ENCODE measurements around the gene TUBA3D.
"Not testable (repeated sequence)": the region's sequence is repeated elsewhere in the genome, so short reads cannot be mapped to it uniquely, and the experiment has no call there.

TUBA3D gene

DNA sequence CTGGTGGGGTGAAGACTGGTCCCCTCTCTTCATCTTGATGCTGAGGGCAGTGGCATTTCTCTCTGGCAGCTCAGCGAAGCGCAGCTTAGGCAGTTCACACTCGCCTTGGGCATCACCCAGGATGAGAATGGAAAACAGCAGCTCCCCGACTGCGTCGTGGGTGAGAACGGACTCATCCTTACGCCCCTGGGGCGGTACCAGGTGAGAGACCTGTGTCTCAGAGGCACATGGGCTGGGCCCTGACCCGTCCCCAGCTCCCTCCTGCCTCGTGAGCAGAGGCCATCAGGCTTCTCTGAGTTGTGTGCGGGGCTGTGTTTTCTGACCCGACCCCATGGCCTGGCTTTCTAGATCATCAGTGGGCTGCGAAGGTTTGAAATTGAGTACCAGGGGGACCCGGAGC lies 43.5 kb downstream of the TUBA3D start:
- peaks cover 5% of the 10 kb centered on the region; the same call in 1 of the 2 replicates for H3K36me3 ChIP-seq (ENCODE audit: insufficient read depth, low read length)
- no peak for DNase-seq (ENCODE audit: low read depth, low spot score)
- H3K9ac ChIP-seq (ENCODE audit: insufficient read length) = no peak overlapping the region
- H3K4me3 ChIP-seq = no peak overlapping the region
- H3K27ac ChIP-seq = no peak overlapping the region
- H3K9me3 ChIP-seq (ENCODE audit: low read depth, low read length) = no peaks in the 10 kb centered on the region
- no peak for TF ChIP-seq POLR2AphosphoS5 (IDR thresholded peaks at IDR 0.05; ENCODE audit: borderline replicate concordance, low read depth, low read length)
- no peak for TF ChIP-seq EZH2 (IDR thresholded peaks at IDR 0.05)
- TF ChIP-seq FOXP2 (optimal IDR thresholded peaks at IDR 0.05; ENCODE audit: control extremely low read depth, extremely low read length, insufficient read depth) = no peak

DNA sequence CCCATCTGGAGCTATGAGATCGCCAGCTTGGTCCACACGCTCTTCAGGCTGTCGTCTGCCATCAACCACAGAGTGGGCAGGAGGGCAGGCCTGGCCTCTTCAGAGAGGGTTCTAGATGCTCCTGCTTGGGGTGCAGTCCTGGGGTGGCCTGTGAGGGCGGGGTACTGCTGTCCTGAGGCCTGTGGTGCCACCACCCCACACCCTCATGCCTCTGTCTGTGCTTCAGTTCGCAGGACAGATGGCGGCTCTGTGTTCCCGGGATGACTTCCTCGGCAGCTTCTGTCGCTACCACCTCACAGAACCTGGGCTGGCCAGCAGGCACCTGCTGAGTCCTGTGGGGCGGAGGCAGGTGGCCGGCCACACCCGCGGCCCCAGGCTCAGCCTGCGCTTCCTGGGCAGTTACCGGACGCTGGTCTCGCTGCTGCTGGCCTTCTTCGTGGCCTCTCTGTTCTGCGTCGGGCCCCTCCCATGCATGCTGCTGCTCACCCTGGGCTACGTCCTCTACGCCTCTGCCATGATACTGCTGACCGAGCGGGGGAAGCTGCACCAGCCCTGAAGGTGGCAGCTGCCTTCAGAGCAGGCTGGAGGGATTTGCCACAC lies 44.1 kb downstream of the TUBA3D start:
- not testable (repeated sequence) for H3K4me3 ChIP-seq; H3K27ac ChIP-seq; H3K9ac ChIP-seq (ENCODE audit: insufficient read length); H3K9me3 ChIP-seq (ENCODE audit: low read depth, low read length); H3K36me3 ChIP-seq (ENCODE audit: insufficient read depth, low read length); DNase-seq (ENCODE audit: low read depth, low spot score)

DNA sequence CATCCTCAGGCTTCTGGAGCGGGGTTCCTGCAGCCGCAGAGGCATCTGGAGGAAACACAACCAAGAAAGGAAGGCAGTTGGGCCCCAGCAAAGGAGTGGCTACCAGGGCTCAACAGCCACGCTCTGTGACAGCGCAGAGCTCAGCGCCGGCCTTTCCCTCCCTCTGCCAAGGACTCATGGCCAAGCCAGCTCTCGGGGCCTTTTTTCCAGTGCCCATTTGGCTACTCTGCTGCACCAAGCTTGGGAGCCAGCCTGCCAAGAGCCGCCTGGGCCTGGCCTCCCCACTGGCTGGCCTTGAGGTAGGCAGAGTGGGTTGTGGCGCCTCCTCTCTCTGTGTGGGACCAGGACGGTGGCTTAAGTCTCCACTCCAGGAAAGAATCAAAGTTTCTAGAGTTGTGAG lies 44.6 kb downstream of the TUBA3D start:
- H3K4me3 ChIP-seq = no peak overlapping the region
- no peaks in the 10 kb centered on the region for H3K9me3 ChIP-seq (ENCODE audit: low read depth, low read length)
- H3K27ac ChIP-seq = no peak overlapping the region
- DNase-seq (ENCODE audit: low read depth, low spot score) = no peak
- TF ChIP-seq EZH2 (IDR thresholded peaks at IDR 0.05) (no peak), POLR2AphosphoS5 (IDR thresholded peaks at IDR 0.05; ENCODE audit: borderline replicate concordance, low read depth, low read length) (no peak), FOXP2 (optimal IDR thresholded peaks at IDR 0.05; ENCODE audit: control extremely low read depth, extremely low read length, insufficient read depth) (no peak)
- no peak overlapping the region for H3K9ac ChIP-seq (ENCODE audit: insufficient read length)
- peaks cover 5% of the 10 kb centered on the region; the same call in 1 of the 2 replicates for H3K36me3 ChIP-seq (ENCODE audit: insufficient read depth, low read length)

DNA sequence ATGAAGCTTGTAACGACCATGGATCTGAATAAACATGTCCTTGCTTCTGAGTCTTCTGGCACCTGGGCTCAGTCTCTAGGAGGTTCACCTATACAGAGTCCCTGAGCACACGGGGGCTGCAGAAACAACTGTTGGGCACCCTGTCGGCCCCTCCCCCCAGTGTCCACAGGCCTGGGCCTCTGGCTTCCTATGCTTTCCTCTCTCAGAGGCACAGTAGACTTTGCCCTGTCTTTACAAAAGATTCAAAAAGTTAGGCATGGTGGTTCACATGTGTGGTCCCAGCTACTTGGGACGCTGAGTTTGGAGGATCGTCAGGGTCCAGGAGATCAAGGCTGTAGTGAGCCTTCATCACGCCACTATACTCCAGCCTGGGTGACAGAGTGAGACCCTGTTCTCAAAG lies 45.6 kb downstream of the TUBA3D start:
- H3K36me3 ChIP-seq (ENCODE audit: insufficient read depth, low read length); H3K4me3 ChIP-seq; H3K27ac ChIP-seq; H3K9me3 ChIP-seq (ENCODE audit: low read depth, low read length); H3K9ac ChIP-seq (ENCODE audit: insufficient read length); DNase-seq (ENCODE audit: low read depth, low spot score): not testable (repeated sequence)

DNA sequence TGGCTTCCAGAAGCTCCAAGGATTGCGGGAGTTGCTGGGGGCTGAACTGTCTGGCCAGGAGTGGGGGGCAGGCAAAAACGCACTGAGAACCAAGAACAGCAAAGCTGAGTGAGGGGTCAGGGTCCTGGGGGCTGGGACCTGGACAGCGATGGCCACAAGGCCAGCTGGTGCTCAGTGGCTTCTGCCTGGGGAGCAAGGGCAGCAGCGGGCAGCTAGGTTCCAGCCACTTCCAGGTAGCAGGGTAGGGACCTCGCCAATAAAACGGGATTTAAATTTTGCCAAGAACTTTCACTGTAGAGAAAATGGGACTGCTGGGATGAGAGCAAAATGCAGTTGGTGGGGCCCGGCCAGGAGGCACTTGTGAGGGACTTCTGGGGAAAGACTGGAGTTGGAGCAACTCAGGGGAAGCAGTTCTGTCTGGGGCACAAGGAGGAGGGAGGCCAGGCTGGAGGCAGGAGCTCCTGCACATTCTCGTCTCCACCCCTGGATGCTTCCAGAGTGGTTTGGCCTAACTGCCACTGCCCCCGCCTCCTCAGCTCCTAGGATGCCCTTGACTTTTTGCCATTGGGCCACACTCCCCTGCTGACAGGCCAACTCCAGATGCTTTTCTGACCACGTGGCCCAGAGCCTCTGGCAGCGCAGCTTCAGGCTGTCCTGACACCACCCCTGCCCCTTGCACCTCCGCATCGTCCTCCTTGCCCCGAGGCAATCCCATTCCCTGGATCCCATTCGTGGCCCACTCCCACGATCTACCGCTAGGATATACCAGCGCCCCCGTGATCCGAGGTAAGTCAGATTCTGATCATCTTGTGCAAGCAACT lies 46.3 kb downstream of the TUBA3D start:
- H3K4me3 ChIP-seq = no peak overlapping the region
- H3K36me3 ChIP-seq (ENCODE audit: insufficient read depth, low read length) = peaks cover 5% of the 10 kb centered on the region; the same call in 1 of the 2 replicates
- TF ChIP-seq FOXP2 (optimal IDR thresholded peaks at IDR 0.05; ENCODE audit: control extremely low read depth, extremely low read length, insufficient read depth) = no peak
- TF ChIP-seq POLR2AphosphoS5 (IDR thresholded peaks at IDR 0.05; ENCODE audit: borderline replicate concordance, low read depth, low read length) = no peak
- no peak for TF ChIP-seq EZH2 (IDR thresholded peaks at IDR 0.05)
- H3K9ac ChIP-seq (ENCODE audit: insufficient read length) = no peak overlapping the region
- H3K9me3 ChIP-seq (ENCODE audit: low read depth, low read length) = no peaks in the 10 kb centered on the region
- H3K27ac ChIP-seq = no peak overlapping the region
- DNase-seq (ENCODE audit: low read depth, low spot score) = no peak

DNA sequence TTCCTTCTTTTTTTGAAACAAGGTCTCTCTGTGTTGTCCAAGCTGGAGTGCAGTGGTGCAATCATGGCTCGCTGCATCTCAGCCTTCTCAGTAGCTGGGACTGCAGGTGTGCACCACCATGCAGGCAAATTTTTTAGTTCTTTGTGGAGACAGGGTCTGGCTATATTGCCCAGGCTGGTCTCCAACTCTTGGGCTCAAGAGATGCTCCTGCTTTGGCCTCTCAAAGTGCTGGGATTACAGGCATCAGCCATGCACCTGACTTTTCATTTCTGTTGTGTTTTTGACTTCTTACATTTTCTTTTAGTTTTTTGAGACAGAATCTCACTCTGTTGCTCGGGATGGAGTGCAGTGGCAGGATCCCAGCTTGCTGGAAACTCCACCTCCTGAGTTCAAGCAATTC lies 49.3 kb downstream of the TUBA3D start:
- H3K4me3 ChIP-seq; H3K9ac ChIP-seq (ENCODE audit: insufficient read length); H3K36me3 ChIP-seq (ENCODE audit: insufficient read depth, low read length); H3K9me3 ChIP-seq (ENCODE audit: low read depth, low read length); H3K27ac ChIP-seq; DNase-seq (ENCODE audit: low read depth, low spot score): not testable (repeated sequence)

DNA sequence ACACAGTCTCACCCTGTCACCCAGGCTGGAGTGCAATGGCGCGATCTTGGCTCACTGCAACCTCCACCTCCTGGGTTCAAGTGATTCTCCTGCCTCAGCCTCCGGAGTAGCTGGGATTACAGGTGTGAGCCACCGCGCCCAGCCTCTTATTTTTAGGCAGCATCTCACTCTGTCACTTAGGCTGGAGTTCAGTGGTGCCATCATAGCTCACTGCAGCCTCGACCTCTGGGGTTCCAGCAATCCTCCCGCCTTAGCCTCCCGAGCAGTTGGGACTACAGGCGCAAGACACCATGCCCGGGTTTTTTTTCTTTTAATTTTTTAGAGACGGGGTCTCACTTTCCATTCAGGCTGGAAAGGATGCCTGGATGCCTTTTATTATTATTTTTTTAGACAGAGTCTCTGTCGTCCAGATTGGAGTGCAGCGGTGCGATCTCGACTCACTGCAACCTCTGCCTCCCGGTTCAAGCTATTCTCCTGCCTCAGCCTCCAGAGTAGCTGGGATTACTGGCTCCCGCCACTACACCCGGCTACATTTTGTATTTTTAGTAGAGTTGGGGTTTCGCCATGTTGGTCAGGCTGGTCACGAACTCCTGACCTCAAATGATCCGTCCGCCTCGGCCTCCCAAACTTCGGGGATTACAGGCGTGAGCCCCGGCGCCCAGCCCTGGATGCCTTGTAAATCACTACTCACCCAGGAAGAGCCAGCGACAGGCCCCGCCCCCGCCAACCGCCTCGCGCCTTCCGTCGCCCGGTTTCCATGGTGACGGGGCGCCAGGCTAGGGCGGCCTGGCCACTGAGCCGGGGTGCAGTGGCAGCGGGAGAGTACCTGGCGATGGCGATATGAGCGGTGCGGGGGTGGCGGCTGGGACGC lies 51.4 kb downstream of the TUBA3D start, which contains the start of gene CCDC74A:
TSS of gene CCDC74A (plus strand) at position 758 of the 871 bp plus-strand sequence. CDS start at position 841, 83 bp downstream.
- H3K9me3 ChIP-seq (ENCODE audit: low read depth, low read length); DNase-seq (ENCODE audit: low read depth, low spot score); H3K9ac ChIP-seq (ENCODE audit: insufficient read length); H3K36me3 ChIP-seq (ENCODE audit: insufficient read depth, low read length); H3K27ac ChIP-seq: not testable (repeated sequence)
- H3K4me3 ChIP-seq = peak within 1 kb of the TSS; percentile 72

DNA sequence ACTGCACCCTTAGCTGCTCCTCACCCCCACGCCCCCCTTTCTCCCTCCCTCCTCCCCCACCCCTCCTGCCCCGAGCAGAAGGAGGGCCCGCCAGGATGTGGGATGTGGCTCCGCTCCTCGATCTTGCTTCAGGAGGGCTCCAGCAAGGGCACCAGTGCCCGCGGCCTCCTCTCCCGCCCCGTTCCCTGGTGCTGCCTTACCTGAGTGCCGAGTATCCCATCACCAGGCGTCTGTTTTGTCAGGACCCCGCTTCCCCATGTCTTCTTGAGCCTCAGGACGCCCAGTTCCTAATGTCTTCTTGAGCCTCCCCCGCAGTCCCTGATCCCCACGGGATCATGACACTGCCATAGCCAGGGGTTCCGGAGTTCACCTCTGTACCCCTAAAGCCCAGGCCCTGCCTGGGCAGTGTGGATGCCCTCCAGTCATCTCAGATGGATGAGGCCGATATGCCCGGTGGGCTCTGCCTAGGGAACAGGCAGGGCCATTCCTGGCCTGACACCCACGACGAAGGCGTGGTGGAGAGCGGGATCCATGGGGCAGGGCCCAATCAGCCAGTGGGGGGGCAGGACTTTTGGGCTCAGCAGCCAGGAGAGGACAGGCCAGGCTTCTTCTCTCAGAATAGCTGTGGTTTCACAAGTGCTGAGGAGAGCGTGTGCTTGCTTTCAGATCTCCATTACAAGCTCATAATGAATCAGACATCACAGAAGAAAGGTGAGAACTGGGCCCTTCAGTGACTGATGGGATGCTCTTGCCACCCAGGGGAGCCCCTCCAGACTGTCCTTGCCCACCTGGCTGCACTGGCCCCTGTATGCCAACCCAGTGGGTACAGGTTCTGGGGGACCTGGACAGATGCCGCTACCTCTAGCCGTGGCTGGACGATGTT lies 53.3 kb downstream of the TUBA3D start:
- not testable (repeated sequence) for H3K9me3 ChIP-seq (ENCODE audit: low read depth, low read length); H3K27ac ChIP-seq; H3K9ac ChIP-seq (ENCODE audit: insufficient read length); H3K4me3 ChIP-seq; H3K36me3 ChIP-seq (ENCODE audit: insufficient read depth, low read length); DNase-seq (ENCODE audit: low read depth, low spot score)

DNA sequence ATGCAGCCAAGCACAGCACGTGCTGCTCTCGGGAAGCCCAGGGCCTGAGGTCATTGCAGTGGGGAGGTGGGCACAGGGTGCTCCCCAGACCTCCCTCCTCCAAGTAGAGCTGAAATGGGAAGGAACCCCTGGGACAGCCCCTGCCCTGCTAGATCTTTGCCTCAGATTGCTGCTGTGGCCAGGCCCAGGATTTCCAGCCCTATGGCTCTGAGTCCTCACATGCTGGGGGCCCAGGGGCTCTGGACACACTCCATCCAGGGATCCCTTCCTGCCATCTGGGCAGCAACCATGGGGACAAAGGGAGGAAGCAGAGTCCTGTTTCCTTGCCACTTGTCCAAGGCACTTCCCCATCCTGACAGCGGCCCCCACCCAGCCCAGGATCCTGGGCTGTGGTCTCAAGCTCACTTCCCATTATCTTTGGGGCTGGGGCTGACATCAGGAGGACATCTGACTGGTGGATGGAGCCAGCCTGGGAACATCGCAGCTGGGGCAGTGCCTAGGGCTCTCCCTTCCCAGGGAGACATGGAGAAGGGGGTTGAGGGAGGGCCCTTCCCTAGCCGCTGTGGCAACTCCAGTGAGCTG lies 54.0 kb downstream of the TUBA3D start:
- H3K4me3 ChIP-seq; DNase-seq (ENCODE audit: low read depth, low spot score); H3K9ac ChIP-seq (ENCODE audit: insufficient read length); H3K36me3 ChIP-seq (ENCODE audit: insufficient read depth, low read length); H3K27ac ChIP-seq; H3K9me3 ChIP-seq (ENCODE audit: low read depth, low read length): not testable (repeated sequence)

DNA sequence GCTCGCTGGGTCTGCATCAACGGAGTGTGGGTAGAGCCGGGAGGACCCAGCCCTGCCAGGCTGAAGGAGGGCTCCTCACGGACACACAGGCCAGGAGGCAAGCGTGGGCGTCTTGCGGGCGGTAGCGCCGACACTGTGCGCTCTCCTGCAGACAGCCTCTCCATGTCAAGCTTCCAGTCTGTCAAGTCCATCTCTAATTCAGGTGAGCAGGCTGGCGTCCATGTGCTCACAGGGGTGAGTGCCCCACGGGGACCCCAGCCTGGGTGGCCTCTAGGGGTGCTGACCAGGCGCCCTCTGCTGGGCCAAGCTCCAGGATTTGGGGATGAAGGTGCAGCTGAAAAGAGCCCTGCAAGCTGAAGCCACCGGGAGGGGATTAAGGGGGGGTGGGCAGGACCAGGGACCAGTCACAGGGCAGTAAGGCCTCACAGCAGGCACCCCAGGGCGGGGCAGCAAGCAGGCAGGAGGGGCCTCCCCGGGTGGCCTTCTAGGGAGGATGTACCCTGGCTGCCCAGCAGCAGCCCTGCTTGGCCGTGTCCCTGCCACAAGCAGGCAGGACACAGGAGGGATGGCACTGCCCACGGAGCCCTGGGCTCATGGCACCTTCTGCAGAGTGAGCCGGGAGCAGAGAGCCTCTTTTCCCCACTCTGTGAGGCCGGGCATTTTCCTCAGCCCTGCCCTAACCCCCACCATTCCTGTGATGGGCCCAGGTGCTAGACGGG lies 54.9 kb downstream of the TUBA3D start:
- not testable (repeated sequence) for H3K36me3 ChIP-seq (ENCODE audit: insufficient read depth, low read length); H3K4me3 ChIP-seq; H3K9ac ChIP-seq (ENCODE audit: insufficient read length); DNase-seq (ENCODE audit: low read depth, low spot score); H3K9me3 ChIP-seq (ENCODE audit: low read depth, low read length); H3K27ac ChIP-seq

DNA sequence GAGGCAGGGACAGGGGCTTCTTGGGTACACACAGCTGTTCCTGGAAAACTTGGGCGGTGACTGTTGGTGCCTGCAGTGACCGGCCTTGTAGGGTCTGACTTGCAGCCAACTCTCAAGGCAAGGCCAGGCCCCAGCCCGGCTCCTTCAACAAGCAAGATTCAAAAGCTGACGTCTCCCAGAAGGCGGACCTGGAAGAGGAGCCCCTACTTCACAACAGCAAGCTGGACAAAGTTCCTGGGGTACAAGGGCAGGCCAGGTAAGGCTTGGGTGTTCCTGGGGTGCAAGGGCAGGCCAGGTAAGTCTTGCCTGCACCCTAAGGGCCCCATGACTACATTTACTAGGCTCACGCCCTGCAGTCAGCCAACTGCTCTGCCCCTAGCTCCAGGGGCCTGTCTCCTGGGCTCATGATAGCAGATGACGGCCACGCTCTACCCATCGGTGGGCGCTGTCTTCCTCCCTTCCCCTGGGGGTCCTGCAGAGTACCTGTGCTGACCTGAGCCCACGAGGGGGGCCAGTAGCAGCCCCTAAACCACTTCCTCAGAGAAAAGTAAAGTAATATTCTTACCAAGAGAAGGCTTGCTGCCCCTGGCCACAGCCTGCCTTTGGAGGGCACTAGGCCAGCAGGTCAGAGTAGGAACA lies 55.7 kb downstream of the TUBA3D start:
- not testable (repeated sequence) for H3K9ac ChIP-seq (ENCODE audit: insufficient read length); DNase-seq (ENCODE audit: low read depth, low spot score); H3K9me3 ChIP-seq (ENCODE audit: low read depth, low read length); H3K4me3 ChIP-seq; H3K36me3 ChIP-seq (ENCODE audit: insufficient read depth, low read length); H3K27ac ChIP-seq

Measured in SK-N-MC (cell line).